Activated T-cell treated with anti-CD3 and anti-CD28 coated beads for 48 hours (primary cell): ENCODE data around the gene DUSP8.
"Not testable (repeated sequence)": the region's sequence is repeated elsewhere in the genome, so short reads cannot be mapped to it uniquely, and the experiment has no call there.

Source experiments
- DNase-seq: peaks from one replicate; pipeline ENCODE4 v3.0.0-alpha.2; 2020; ENCODE audit warnings: low read depth

Gene DUSP8

DNA sequence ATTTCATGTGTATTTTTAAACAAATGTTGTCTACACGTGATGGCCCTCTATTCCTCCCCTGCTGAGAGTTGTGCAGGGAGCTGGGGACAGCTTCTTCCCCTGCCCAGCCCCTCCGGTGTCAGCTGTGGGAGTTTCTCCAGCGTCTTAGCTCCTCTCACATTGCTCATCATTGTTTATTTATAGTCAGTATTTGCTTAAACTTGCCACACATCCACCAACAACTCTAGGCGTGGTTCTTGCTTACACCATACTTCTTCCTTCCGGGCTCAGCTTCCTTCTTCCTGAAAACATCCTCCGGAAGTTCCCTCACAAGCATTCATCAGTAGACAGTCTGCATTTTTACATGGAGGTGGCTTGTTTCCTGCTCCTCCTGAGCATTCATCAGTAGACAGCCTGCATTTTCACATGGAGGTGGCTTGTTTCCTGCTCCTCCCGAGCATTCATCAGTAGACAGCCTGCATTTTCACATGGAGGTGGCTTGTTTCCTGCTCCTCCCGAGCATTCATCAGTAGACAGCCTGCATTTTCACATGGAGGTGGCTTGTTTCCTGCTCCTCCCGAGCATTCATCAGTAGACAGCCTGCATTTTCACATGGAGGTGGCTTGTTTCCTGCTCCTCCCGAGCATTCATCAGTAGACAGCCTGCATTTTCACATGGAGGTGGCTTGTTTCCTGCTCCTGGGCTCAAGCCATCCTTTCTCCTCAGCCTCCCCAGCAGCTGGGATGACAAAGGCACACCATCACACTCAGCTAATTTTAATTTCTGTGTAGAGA, 17.3 kb upstream of the DUSP8 start:
- not testable (repeated sequence) for DNase-seq

DNA sequence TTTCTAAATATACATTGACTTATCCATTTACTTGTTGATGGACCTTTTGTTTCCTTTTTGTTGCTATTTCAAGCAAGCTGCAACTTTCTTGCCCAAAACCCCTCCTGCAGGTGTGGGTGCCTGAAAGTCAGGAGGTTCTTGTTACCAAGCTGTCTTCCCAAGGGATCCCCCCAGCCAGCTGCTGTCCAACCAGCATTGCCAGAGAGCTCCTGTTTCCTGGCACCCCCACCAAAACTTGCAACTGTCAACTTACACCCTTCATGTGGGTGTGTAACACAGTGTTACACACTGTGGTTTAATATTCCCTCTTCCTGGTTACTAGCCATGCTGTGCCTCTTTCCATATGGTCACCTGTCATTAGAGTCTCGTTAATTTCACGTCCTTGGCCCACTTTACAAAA, 14.6 kb upstream of the DUSP8 start:
- no peak for DNase-seq

DNA sequence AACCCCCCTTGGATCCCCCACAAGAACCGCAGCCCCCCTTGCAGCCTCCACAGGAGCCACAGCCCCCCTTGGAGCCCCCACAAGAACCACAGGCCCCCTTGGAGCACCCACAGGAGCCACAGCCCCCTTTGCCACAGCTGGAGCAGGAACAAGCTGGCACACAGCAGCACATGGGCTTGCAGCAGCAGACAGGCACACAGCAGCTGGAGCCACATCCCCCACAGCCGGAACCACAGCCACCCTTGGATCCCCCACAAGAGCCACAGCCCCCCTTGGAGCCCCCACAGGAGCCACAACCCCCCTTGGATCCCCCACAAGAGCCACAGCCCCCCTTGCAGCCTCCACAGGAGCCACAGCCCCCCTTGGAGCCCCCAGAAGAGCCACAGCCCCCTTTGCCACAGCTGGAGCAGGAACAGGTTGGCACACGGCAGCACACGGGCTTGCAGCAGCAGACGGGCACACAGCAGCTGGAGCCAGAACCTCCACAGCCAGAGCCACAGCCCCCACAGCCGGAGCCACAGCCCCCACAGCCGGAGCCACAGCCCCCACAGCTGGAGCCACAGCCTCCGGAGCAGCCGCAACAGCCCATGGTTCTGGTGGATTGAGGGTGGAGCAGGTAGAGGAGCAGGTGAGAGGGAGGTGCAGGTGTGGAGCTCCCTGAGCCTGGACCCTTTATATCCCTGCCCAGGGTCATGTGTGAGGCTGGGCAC, 12.7 kb upstream of the DUSP8 start, which contains the start of gene KRTAP5-1:
Gene KRTAP5-1 (minus strand): TSS at position 623 of the 710 bp plus-strand sequence. CDS start 34 bp downstream, at position 589.
- DNase-seq, result not testable (repeated sequence)

DNA sequence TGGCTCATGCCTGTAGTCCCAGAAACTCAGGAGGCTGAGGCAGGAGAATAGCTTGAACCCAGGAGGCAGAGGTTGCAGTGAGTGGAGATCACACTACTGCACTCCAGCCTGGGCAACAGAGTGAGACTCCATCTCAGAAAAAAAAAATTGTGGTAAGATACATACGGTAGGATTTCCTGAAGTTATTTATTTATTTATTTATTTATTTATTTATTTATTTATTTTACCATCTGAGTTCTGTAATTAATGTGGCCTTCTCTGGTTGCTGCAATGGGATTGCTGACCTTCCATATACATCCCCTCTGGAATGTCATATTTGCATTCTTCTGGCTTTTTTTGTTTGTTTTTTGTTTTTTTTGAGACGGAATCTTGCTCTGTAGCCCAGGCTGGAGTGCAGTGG, 10.8 kb upstream of the DUSP8 start:
- DNase-seq, result not testable (repeated sequence)

DNA sequence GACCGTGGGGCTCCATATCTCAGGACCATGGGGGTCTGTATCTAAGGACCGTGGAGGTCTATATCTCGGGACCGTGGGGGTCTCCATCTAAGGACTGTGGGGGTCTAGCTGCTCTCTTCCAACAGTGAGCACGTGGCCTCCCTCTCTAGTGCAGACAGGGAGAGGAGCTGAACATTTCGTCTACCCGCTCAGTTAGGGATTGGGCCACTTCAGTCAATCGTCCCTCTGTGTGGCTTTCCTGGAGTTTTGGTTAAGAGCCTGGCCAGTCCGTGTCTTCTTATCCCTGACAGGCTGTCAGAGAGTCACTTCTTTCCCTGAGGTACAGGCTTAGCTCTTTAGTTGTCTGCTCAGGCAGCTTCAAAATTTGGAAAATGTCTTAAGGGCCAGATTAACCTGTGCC, 9.9 kb upstream of the DUSP8 start:
- DNase-seq, result no peak

DNA sequence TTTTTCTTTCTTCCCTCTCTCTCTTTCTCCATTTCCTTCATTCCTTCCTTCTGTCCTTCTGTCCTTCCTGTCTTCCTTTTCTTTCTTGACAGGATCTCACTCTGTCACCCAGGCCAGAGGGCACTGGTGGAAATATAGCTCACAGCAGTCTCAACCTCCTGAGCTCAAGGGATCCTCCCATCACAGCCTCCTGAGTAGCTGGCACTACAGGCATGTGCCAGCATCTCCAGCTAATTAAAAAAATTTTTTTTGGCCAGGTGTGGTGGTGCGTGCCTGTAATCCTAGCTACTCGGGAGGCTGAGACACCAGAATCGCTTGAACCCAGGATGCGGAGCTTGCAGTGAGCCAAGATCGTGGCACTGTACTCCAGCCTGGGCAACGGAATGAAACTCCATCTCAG, 4.8 kb upstream of the DUSP8 start:
- DNase-seq, result no peak

DNA sequence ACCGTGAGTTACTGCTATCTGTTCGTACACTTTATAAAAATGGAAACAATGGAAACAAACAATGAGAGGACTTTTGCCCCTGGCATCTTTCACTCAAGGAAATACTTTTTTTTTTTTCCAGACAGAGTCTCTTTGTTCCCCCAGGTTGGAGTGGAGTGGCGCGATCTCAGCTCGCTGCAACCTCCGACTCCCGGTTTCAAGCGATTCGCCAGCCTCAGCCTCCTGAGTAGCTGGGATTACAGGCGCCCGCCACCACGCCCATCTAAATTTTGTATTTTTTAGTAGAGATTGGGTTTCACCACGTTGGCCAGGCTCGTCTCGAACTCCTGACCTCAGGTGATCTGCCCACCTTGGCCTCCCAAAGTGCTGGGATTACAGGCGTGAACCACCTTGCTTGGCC, 3.7 kb upstream of the DUSP8 start:
- not testable (repeated sequence) for DNase-seq

DNA sequence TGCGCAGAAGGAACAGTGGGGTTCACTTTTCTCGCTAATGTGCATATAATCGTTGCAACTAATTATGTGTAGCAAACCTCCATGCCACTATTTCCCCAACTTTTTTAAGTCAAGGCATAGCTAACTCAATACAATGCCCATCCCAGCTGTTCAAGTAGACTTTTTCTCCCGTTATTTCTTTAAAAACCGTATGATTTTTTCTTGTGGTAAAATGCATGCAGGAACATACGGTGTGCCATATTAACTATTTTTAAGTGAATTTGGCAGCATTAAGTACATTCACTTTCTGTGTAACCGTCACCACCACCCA, 2.8 kb upstream of the DUSP8 start:
- DNase-seq, result no peak

DNA sequence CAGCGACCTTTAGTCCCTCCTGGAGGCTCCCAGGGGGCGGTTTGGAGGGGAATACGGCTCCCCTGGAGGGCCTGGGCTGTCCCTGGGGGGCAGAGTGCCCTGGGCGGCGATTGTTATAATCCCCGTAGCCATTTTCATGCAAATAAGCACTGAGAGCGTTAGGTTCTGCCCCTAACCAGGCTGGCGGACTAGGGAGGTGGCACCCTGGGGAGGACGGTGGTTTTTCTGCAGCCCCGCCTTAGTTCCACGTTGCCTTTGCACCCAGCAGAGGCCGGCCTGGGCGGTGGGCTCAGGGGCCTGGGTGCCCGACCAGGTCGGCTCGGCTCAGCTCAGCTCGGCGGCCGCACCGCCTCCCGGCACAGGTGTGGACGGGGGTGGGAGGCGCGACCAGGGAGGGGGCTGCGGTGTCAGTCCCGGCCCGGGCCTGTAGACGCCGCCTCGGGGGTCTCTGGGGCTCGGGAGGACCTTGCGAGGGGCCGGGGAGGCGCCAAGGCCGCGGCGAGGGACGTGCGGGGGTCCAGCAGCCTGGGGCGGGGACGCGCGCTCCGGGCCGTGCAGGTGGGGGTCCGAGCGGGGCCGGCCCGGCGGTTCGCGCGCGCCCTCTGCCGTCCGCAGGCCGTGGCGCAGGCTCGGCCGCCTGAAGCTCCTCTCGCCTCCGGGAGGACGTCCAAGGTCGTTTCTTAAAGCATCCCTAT, 2.3 kb upstream of the DUSP8 start:
- peak; percentile 58 for DNase-seq

DNA sequence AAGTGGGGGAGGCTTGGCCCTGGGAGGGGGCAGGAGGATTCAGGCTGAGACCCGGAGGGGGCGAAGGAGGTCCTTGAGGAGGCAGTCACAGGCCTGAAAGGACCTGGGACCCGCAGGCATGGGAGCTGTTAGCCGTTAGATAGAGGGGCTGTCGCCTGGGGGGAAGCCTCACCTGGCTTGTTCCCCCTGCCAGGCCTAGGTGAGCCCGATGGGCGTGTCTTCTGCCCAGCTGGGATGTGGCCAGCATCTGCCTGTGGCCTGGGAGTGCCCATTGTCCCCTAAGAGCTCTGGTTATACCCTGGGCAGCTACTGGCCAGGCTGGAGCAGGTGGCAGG, 1.8 kb upstream of the DUSP8 start:
- DNase-seq, result no peak

DNA sequence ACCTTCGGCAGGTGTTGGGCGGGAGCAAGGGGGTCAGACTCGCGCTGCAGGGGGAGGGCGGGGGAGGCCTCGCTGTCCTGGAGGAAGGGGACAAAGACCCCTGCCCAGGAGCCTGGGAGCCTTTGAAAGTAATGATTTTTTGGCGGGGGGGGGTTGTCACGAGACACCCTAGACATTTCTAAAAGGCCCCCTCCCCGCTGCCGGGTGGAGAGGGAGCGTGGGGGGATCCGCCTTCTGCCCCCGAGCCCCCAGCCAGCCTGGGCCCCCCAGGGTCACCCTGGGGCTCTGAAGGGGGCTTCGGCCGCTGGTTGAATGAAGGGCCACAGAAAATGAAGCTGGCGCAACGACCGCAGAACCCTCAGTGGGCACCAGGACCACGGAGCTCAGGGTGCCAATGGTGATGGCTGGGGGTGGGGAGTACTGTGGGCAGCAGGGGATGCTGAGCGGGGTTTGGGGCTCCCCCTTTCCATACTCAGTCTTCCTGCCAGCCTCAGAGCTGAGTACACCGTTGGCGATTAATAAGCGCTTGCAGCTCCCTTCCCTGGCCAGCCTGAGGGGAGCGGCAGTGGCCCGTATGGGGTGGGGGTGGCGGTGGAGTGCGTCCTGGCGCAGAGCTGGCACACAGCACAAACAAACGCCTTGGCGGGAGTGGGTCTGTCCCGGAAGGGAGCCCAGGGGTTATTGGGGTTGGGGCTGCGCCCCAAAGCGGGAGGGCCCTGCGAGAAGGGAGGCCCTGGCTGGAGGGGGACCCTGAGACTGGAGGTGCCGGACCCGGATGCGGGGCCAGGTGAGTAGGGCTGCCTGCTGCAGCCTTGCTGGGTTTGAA, 1.2 kb upstream of the DUSP8 start:
- no peak for DNase-seq

DNA sequence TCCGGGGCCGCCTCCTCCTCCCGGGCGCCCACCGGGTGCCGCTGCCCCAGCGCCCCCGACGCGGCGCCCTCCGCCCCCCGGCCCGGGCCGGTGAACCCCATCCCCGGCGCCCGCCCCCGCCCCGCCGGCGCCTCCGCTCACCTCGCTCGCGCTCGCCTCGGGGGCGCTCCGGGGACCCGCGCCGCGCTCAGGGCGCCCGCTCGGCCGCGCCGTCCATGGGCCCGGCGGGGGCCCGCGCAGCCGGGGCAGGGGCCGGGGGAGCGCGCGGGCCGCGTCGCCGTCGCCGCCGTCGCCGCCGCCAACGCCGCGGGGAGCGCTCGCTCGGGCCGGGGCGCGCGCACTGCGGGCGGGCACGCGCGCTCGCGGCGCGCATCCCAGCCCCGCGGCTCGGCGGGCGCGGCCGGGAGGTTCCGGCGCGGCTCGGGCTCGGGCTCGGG, 293 bp downstream of the DUSP8 start:
- no peak for DNase-seq

DNA sequence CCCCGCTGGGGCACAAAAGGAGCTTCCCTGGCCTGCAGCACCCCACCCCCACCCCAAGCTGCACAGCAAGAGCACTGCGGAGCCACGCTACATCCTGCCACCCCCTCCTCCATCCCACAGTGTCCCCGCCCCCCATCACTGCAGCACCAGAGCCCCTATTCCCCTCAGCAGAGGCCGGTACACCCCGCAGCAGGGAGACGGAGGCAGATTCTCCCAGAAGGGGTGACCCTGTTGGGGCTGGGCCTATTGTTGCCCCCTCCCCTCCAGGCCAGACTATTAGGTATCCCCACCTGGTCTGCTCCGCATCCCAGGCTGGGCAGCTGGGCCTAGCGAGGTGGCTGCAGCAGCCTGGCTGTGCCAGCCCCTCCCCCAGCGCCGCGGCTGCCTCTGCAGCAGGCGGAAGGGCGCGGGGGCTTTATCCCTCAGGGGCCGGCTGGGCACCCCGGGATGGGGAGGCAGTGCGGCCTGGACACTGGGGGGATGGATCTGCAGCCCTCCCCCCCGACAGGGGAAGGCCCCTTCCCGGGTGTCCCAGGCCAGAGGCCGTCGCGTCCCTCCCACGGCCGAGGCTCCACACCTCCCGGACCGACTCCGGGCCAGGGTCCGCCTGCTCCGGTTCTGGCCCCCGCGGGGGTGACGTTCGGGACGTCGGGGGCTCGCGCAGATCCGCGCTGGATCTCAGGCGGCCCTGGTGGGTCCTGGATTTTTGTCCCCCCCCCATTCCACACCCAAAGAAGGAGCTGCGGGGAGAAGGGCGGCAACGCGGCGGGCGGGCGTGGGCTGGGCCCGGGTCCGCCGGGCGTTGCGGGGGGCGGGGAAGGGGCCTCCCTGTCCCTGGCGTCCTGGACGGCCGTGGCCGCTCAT, 943 bp downstream of the DUSP8 start:
- no peak for DNase-seq

DNA sequence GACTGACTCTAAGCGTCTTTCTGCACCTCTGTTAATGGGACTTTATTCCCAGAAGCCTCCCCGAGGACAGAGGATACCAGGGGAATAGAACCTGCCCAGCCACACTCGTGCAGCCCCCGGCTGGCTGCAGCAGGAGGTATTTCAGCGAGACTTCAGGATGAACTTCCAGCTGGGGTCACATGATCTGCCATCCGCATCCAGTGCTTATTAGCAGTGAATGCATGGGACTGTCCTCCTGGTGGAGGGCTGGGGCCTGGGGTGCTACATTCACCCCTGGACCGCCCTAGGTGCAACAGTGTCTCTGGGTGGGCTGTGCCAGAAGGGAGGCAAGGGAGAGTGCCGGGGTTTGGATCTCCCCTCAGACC, 1.6 kb downstream of the DUSP8 start:
- no peak for DNase-seq

DNA sequence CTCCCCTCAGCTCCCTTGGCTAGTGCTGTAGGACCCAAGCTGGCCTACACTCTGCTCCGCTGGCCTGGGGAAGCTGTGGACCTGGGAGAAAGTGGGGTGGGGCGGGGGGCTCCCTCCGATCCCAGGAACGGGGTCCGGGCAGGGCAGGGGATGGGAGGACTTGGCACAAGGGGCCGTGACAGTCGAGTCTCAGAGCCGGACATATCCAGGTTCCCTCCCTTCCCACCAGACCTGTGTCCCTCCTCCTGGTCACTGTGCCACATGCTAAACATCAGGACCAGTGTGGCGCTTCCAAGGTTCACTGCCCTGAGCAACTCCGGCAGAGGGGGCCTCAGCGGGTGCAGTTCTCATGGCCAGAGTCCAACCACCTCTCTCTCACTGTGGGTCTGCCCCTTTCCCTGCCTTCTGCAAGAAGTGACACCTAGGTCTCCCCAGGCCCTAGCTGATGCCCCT, 2.0 kb downstream of the DUSP8 start:
- DNase-seq, result no peak

DNA sequence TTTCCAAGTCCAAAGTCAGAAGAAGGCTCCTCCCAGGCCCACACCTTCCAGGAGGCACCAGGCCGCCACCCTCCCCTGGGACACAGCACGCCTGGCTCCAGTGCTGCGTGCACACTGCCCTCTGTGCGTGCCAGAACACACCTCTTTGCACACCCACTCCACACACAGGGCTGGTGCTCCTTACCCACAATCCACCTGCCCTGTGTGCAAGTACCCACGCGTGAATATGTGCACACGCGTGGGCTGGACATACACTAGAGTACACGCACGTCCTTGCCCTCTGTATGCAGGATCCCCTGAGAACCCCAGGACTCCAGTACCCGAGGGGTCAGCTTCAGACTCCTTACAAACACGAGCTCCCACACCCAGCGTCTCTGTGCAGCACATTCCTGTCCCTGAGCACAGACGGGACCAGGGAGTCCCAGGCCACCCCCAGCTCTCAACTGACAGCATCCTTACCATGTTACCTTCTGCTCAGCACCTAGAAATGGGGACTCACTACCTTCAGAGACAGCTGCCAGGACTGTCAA, 2.8 kb downstream of the DUSP8 start:
- no peak for DNase-seq

DNA sequence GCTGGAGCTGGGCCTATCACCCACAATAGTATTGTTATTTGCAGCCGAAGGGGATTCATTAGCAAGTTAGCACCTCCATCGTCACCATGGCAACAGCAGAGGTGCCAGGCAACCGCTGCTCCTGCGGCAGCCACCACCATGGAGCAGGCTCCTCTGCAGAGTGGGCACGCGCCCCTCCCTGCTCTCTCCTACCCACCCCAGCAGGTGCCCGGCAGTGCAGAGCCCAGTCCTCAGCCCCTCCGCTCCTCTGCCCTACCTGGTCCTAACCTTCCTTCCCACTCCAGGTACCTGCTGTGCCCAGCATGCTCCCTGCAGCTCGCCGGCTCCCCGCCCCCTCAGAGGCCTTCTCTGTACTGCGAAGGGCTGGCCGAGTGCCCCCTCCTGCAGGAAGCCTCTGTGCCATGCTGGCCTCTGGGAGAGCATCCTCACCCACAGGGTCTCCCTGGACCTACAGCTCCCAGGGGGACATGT, 3.6 kb downstream of the DUSP8 start:
- no peak for DNase-seq

DNA sequence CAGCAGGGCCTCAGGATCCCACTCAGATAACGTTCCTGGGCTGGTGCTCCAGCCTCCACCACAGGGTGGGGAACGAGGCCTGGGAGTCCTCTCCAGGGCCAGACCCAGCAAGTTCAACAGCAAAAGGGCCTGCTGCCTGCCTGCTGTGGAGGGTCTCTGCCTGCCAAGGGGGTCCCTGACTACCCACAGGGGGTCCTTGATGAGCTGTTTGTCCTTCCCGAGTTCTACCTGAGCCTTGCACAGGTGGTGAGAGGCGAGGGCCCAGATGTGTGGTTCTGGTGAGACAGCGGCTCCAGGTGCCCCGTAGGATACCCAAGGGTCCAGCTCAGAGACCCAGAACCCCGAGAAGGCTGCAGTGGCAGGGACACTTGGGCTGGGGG, 4.4 kb downstream of the DUSP8 start:
- DNase-seq, result no peak

DNA sequence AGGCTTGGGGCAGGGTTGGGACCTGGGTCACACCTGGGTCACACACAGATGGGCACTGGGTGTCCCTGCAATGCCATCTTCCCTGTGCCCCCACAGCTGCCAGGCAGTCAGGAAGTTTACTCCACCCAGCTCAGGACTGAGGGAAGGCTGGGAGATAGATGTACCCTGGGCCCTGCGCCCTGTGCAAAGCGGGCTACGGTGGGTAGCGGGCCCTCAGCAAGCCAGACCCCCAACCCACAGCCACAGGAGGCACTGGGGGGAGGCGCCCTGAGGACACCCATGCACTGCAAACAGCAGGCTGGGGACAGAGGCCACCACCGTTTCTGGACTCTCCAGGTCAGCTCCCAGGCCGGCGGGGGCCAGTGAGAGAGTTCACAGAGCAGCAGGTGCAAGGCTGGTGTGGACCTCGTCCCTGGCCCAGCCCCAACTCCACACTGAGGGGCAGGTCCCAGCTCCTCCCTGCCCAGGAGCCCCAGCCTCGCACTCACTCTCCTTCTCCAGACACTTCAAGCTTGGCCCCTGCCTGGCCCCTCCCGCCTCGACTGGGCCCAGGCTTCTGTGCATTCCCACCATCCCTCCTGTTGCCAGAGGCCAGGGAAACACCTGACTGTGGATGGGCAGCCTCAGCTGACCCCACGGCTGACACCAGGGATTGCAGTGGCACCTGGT, 4.9 kb downstream of the DUSP8 start:
- no peak for DNase-seq

DNA sequence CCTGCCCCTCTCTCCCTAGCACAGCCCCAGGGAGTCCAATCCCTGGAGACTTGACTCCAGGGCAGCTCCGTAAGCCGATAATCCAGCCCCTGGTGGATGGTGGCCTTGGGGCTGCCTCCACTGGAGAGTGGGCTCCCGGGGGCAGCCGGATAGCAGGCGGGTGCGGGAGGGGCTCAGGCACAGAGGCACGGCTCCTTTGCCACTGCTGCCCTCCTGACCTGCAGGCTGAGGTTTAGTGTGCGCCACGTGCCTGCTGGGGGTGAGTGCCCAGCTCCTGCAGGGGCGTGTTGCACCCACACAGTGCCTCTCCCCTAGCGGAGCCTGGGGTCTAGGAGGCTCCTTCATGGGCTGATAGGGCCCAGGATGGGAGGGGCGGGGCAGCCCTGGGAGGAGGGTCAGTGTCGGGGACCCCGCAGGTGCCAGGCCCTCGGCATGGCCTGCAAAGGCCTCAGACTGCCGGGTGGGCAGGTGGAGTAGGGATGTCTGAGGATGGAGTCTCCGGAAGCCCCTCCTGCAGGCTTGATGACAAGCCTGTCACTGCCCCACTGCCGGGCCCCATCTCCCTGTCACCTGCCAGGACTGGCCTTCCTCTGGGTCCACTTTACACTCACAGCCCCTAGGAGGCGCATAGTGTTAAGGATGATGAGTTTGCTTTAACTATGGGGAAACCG, 5.6 kb downstream of the DUSP8 start:
- DNase-seq, result no peak
